ENCODE results near the gene ANKLE2.

ANKLE2 gene

GRCh38 chr12:132743831-132744230 is 17.8 kb downstream of the ANKLE2 start:
- no peak for DNase-seq

- DNase-seq: no peak
These were observed 20.0 kb downstream of the ANKLE2 start for GRCh38 chr12:132741620-132742019.

DNA sequence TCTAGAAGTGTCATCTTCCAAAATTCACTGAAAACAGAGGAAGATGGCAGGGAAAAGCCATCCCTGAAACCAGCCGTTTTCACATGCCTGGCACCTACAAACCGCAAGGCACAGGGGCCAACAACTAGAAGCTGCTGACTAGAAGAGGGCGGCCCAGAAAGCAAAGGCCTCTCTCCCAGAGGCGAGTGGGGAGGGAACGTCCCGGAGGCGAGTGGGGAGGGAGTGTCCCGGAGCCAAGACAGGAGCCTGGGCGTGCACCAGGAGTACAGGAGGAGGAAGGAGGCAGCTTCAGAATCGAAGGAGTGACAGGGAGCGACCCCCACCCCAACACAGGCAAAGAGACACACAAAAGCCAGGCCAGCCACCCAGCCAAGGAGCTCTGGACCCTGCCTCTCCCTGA is 21.0 kb downstream of the ANKLE2 start:
- DNase-seq: no peak

DNA sequence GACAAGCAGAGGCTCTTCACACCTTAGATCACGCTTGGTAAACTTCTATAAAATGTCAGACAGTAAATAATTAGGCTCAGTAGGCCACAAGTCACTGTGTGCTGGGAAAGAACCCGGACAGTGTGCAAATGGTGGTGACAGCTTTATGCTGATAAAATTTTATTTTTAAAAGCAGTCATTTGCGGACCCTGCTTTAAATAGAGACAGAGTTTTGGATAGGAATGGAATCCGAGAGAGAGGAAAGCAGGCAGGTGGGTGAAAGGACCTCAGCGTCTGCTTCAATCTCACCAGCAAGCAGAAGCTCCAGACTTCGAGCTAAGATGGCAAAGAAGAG is 21.4 kb downstream of the ANKLE2 start:
- no peak for DNase-seq

GRCh38 chr12:132739600-132740312 is 21.9 kb downstream of the ANKLE2 start:
- DNase-seq: no peak

DNA sequence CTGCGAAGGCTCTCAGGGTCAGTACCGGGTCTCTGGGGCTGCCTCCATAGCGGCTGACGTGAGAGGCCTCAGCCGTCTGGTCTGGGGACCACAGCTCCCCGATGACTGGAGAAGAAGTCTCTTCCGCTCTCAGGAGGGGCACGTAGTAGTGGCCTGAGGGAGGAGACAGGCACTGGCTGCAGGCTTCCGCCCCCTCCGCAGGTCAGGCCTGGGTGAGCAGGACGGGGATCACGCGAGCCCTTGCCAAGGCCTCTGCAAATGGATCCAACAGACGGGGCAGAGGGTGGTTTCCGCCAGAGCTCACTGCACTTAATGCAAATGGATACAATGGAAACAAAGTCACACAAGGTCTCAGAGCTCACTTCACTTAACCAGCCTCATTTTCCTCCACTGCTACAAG is 24.7 kb downstream of the ANKLE2 start:
- no peak for DNase-seq

DNA sequence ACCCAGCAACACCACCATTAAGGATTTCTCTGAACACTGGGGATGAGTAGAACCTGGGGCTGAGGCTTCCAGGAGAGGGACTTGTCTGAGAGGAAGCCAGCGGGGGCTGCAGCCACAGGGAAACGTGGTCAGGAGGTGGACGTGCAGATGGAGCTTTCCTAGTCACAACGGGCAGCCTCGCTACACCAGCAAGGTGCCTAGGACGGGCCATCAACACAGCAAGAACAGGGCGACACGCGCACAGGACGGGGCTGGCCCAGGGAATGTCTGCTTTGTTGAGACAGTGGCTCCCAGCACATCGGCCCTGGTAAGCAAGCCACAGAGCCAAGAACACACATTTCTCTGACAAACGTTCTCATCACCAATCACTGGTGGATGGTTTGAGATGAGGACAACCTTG is 25.3 kb downstream of the ANKLE2 start:
- DNase-seq: no peak

GRCh38 chr12:132735496-132735895 is 26.1 kb downstream of the ANKLE2 start:
- DNase-seq: no peak

- no peak for DNase-seq
These were observed 27.4 kb downstream of the ANKLE2 start for GRCh38 chr12:132734206-132734605.

DNA sequence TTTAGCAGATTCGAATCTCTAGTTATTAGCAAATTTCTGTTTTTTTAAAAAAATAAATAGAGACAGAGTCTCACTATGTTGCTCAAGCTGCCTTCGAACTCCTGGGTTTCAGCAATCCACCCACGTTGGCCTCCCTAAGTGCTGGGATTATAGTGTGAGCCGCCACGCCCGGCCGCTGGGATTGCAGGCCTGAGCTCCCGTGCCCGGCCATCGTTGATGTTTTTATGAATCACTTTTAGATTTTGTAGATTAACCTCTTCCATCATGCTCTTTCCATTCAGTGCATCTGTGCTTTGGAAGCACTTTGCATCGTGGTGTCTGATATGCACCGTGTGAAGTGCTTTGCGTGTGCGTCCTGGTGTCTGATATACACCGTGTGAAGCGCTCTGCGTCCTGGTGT is 30.1 kb downstream of the ANKLE2 start:
- DNase-seq: no peak

GRCh38 chr12:132730353-132730752 is 31.3 kb downstream of the ANKLE2 start:
- DNase-seq: no peak

GRCh38 chr12:132729541-132730320 is 31.9 kb downstream of the ANKLE2 start:
- no peak for DNase-seq

- no peak for DNase-seq
These were observed 33.1 kb downstream of the ANKLE2 start for GRCh38 chr12:132728502-132728901.

- DNase-seq: no peak
These were observed 34.4 kb downstream of the ANKLE2 start for GRCh38 chr12:132727091-132727794.

DNA sequence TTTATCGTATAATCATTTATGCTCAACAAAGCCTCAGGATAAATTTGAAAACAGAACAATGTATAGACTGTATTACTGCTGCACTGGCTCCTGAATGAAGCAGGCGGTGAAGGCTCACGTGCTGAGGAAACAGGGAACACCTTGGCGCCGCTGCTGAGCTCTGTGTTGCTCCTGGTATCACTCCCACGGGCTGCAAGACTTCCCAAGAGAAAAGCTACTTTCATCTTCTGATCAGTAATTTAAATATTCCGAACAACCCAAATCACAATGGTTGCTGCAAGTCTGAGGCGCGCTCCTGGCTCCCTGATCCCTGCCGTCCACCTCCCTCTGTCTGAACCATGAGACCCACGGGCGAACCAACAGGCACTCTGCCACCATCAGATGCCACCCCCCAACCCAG is 35.2 kb downstream of the ANKLE2 start:
- DNase-seq: no peak

- no peak for DNase-seq
These were observed 37.0 kb downstream of the ANKLE2 start for GRCh38 chr12:132724506-132725241.

DNA sequence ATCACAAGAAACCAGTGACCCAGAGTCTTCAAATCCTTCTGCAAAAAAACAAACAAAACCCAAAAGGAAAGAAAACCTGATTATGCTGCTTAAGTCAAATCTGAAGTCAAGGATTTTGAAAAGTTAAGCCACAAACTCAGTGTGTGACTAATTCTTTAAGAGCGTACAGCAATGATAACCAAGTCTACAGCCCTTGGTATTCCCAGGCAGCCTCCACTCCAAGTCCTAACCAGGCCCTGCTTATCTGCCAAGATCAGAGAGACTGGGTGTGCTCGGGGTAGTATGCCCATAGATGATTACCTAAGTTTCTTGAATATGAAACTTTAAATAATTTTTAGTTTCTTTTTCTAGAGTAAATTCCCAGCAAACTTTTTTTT is 37.9 kb downstream of the ANKLE2 start:
- DNase-seq: peak; percentile 46

DNA sequence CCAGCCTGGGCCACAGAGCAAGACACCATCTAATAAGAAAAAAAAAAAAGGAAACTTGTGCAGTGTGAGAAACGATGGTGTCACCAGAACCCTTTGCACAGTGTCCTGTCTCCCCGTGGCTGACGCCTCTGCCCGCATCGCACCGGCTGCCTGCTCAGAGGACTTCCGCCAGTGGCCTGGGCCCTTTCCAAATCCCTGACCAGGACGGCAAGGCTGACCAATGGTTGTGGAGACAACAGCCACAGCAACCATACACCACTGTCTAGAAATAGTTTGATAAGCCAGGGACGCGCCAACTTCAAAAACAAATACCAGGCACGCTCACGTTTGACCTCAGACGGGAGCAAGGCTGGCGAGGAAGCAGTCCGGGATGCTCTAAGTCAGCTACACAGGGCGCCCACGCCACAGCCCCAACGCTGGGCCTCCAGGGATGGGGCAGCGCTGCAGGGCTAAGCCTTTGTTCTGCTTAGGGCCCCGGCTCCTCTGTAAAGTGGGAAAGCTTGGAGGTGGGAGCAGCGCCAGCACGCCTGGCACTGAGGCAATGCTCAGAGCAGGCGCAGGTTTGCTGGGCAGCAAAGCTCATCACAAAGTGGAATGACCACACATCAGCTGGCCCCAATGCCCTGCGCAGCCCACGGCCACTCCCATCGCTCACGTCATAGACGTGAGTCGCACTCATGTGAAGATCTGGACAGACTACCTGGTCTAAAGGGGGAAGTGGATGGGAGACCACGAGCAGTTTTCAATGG is 38.4 kb downstream of the ANKLE2 start:
- no peak for DNase-seq

DNA sequence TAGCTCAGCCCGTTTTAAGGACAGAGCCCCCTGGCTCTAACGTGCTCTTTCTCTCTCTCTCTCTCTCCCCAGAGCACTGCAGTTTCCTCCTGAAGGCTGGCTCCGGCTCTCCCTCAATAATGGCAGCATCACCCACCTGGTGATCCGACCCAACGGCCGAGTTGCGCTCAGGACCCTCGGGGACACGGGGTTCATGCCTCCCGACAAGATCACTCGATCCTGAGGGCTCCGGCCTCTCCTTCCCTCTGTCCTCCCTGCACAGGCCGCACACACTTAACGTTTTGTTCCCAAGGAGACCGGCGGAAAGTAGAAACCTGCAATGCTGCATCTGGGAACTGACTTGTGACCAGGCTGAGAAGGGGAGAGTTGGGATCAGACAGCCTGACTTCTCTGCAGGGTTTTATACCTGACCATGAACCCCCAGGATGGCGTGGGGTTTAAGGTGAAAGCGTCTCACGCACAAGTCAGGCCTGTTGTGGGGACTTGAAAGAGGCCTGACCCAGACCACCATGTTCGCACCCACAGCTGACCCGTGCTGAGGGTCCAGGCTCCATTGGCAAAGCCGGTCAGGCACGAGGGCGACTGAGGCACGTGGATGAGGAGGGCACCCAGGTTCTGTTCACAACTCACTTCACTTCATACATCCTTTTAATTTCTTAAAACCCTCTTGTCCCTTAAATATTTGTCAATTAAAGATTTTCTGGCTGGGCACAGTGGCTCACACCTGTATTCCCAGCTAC is 40.9 kb downstream of the ANKLE2 start:
- no peak for DNase-seq

- DNase-seq: no peak
These were observed 41.7 kb downstream of the ANKLE2 start for GRCh38 chr12:132719954-132720324.

GRCh38 chr12:132719141-132719953 is 42.3 kb downstream of the ANKLE2 start:
- DNase-seq: no peak
